Natural killer cell (primary cell): ENCODE measurements around the gene ORC4. TPM values are rescaled to one million over a fixed set of nuclear protein-coding genes. Genes with fewer than 3 reads are reported as not detected.

Experiments
- ATAC-seq, 3 donors: fragments of 150-1000 bp in 2 of 3; fragments of 200-7000 bp in 1 of 3; cut with Tn5 transposase; 1 replicate in 1 of 3; 2 replicates in 2 of 3; pipeline ENCODE4 v1.10.0; 2021; ENCODE audit warnings: mild to moderate bottlenecking in 2 of 3, moderate library complexity in 2 of 3
- DNase-seq, 2 donors: peaks; one replicate each; pipeline versions ENCODE4 v3.0.0 to v3.0.0-alpha.2; 2013 to 2021; ENCODE audit warnings: mixed read lengths in 1 of 2
- H3K27ac ChIP-seq: one replicate; pipeline ENCODE4 v1.5.1; 2013; ENCODE audit warnings: mild to moderate bottlenecking, low read length
- H3K27me3 ChIP-seq: one replicate; pipeline ENCODE4 v1.6.1; 2013; ENCODE audit warnings: low read length; ENCODE audit not compliant: control insufficient read depth, insufficient read depth
- H3K36me3 ChIP-seq: one replicate; pipeline ENCODE4 v1.6.1; 2013; ENCODE audit warnings: low read length; ENCODE audit not compliant: control insufficient read depth, insufficient read depth
- H3K4me1 ChIP-seq: one replicate; pipeline ENCODE4 v1.6.1; 2013; ENCODE audit warnings: low read length; ENCODE audit not compliant: control insufficient read depth, insufficient read depth
- H3K4me3 ChIP-seq: one replicate; pipeline ENCODE4 v1.5.1; 2013; ENCODE audit warnings: low read length
- H3K9me3 ChIP-seq: one replicate; pipeline ENCODE4 v1.6.1; 2013; ENCODE audit warnings: low read length; ENCODE audit not compliant: control insufficient read depth, insufficient read depth
- H3K27ac Mint-ChIP-seq, 2 donors: one replicate each; pipeline ENCODE4 v1.8.0; 2022; ENCODE audit warnings: mild to moderate bottlenecking in 2 of 2, mixed read lengths in 2 of 2, moderate library complexity in 1 of 2
- H3K27me3 Mint-ChIP-seq, 2 donors: one replicate each; pipeline ENCODE4 v1.8.0; 2022; ENCODE audit warnings: low read depth in 2 of 2, mixed read lengths in 2 of 2
- H3K36me3 Mint-ChIP-seq: one replicate; pipeline ENCODE4 v1.8.0; 2022; ENCODE audit warnings: mixed read lengths
- H3K4me1 Mint-ChIP-seq, 2 donors: one replicate each; pipeline ENCODE4 v1.8.0; 2022; ENCODE audit warnings: mixed read lengths in 2 of 2
- H3K4me3 Mint-ChIP-seq: one replicate; pipeline ENCODE4 v1.8.0; 2022; ENCODE audit warnings: mild to moderate bottlenecking, moderate library complexity, mixed read lengths
- H3K9me3 Mint-ChIP-seq, 2 donors: one replicate each; pipeline ENCODE4 v1.8.0; 2022; ENCODE audit warnings: mixed read lengths in 2 of 2
- WGBS: methylation state at CpG from one replicate; pipeline ENCODE4 v1.1.7; 2013; ENCODE audit warnings: missing lambda C conversion rate; ENCODE audit not compliant: insufficient coverage; 5-methylcytosine and 5-hydroxymethylcytosine counted together
- intact Hi-C: fragments of 100-400 bp; cut with micrococcal nuclease; formaldehyde crosslinking; loops from one replicate; pipeline ENCODE4 v1.14.2; 2022
- total RNA-seq, 4 donors: library from RNA; stranded (reverse); fragments of 120-200 nt in 1 of 4; gene quantifications; one replicate each; pipeline versions ENCODE4 v1.2.3 to v1.2.4, GENCODE V29; 2013 to 2022
- TF ChIP-seq, protein P1 (sequence below): fragments of 200-600 bp; IDR thresholded peaks from one replicate; pipeline ENCODE4 v1.8.0; 2022; ENCODE audit warnings: antibody characterized with exemption

The ORC4 gene
- total RNA-seq, 3 donors from 2014 or later (not counting 1 experiment from before 2014, with no cell fraction given): 42.4 to 48.0 (median 45.8) TPM

GRCh38 chr2:148022351-148022750 lies 1.8 kb upstream of the ORC4 start:
- Histone ChIP-seq H3K9me3 (no peaks in the 10 kb centered on the region), H3K36me3 (peaks cover 5% of the 10 kb centered on the region), H3K4me3 (peak overlapping the region; percentile 85), H3K4me1 (peaks cover 13% of the 10 kb centered on the region), H3K27ac (peak overlapping the region; percentile 98), H3K27me3 (no peaks in the 10 kb centered on the region)
- Mint-ChIP-seq H3K4me1 (peaks cover 61 to 65% of the 10 kb centered on the region in 2 donors), H3K27ac (peak overlapping the region; percentile 92 to 93), H3K27me3 (no peaks in the 10 kb centered on the region), H3K9me3 (no peaks in the 10 kb centered on the region), H3K36me3 (no peaks in the 10 kb centered on the region), H3K4me3 (peak overlapping the region; percentile 99)
- peak in 1 of 2 donors; percentile 17 for DNase-seq
- WGBS: no CpG with 5 or more reads among the region's 1 CpG
- ATAC-seq: no peak
- TF ChIP-seq, protein P1, sequence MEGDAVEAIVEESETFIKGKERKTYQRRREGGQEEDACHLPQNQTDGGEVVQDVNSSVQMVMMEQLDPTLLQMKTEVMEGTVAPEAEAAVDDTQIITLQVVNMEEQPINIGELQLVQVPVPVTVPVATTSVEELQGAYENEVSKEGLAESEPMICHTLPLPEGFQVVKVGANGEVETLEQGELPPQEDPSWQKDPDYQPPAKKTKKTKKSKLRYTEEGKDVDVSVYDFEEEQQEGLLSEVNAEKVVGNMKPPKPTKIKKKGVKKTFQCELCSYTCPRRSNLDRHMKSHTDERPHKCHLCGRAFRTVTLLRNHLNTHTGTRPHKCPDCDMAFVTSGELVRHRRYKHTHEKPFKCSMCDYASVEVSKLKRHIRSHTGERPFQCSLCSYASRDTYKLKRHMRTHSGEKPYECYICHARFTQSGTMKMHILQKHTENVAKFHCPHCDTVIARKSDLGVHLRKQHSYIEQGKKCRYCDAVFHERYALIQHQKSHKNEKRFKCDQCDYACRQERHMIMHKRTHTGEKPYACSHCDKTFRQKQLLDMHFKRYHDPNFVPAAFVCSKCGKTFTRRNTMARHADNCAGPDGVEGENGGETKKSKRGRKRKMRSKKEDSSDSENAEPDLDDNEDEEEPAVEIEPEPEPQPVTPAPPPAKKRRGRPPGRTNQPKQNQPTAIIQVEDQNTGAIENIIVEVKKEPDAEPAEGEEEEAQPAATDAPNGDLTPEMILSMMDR: no peak
- intact Hi-C loops: no loop called here

- Mint-ChIP-seq H3K4me3 (peak overlapping the region; percentile 99), H3K27ac (peak overlapping the region; percentile 92 to 93), H3K9me3 (no peaks in the 10 kb centered on the region), H3K4me1 (peaks cover 62 to 66% of the 10 kb centered on the region in 2 donors), H3K27me3 (no peaks in the 10 kb centered on the region), H3K36me3 (no peaks in the 10 kb centered on the region)
- no peaks in the 10 kb centered on the region for H3K9me3 ChIP-seq
- intact Hi-C loops: loop anchor here (1.0 kb wide), 1 partner anchor 623 kb away; no protein-coding TSS in a partner anchor
- H3K27ac ChIP-seq: peak overlapping the region; percentile 98
- WGBS: 5% methylated on average over 3 of the region's 3 CpGs
- peaks cover 13% of the 10 kb centered on the region for H3K4me1 ChIP-seq
- H3K36me3 ChIP-seq: peaks cover 5% of the 10 kb centered on the region
- TF ChIP-seq, protein P1: no peak
- H3K4me3 ChIP-seq: peak overlapping the region; percentile 85
- DNase-seq (no peak), ATAC-seq (no peak)
- H3K27me3 ChIP-seq: no peaks in the 10 kb centered on the region
Measured at GRCh38 chr2:148021886-148022285, 1.3 kb upstream of the ORC4 start.

GRCh38 chr2:148021059-148021861 lies 723 bp upstream of the ORC4 start, which contains the start of gene MBD5:
MBD5 (plus strand) TSS chr2:148021091.
- peak within 1 kb of the TSS; percentile 92 to 93 for H3K27ac Mint-ChIP-seq
- peak within 1 kb of the TSS; percentile 98 for H3K27ac ChIP-seq
- no peaks in the 10 kb centered on the region for H3K36me3 Mint-ChIP-seq
- H3K9me3 Mint-ChIP-seq: no peaks in the 10 kb centered on the region
- ATAC-seq (peak; percentile 62 to 79 (median 67)), DNase-seq (peak; percentile 55 to 84)
- peaks cover 5% of the 10 kb centered on the region for H3K36me3 ChIP-seq
- TF ChIP-seq, protein P1: no peak
- peak within 1 kb of the TSS; percentile 99 for H3K4me3 Mint-ChIP-seq
- H3K4me1 ChIP-seq: peaks cover 13% of the 10 kb centered on the region
- H3K9me3 ChIP-seq: no peaks in the 10 kb centered on the region
- H3K4me1 Mint-ChIP-seq: peaks cover 66 to 71% of the 10 kb centered on the region in 2 donors
- peak within 1 kb of the TSS; percentile 85 for H3K4me3 ChIP-seq
- intact Hi-C loops: loop anchor here (1.0 kb wide), 1 partner anchor 624 kb away; no protein-coding TSS in a partner anchor
- H3K27me3 ChIP-seq: no peaks in the 10 kb centered on the region
- 0% methylated on average over 6 of the region's 11 CpGs for WGBS
- no peaks in the 10 kb centered on the region for H3K27me3 Mint-ChIP-seq
